GM18519 (cell line): ENCODE results near the gene TMEM247.
"Not testable (repeated sequence)": the region's sequence is repeated elsewhere in the genome, so short reads cannot be mapped to it uniquely, and the experiment has no call there.

ENCODE experiments used
- ATAC-seq: cut with Tn5 transposase; IDR thresholded peaks from one replicate; pipeline ENCODE4 v1.9.1; 2021; ENCODE audit warnings: mild to moderate bottlenecking, moderate library complexity; ENCODE audit not compliant: unreplicated experiment, low FRiP score

TMEM247 gene

DNA sequence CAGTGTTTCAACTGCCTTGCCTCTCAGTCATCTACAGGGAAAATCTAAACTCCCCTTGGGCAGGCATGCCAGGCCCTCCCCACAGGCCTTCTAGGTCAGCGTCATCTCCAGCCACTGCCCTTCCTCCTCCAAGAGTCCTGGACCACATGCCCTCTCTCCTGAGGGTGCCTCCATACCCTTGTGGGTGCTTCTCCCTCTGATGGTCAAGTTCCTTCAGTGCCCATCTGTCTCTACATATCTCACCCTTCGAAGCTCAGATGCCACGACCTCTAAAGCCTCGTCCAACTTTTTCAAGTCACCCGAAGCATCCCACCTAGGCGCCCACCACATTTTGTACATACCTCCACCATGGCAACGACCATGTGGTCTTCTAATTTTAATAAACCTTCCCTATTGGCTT lies 22.6 kb upstream of the TMEM247 start:
- ATAC-seq, result no peak

DNA sequence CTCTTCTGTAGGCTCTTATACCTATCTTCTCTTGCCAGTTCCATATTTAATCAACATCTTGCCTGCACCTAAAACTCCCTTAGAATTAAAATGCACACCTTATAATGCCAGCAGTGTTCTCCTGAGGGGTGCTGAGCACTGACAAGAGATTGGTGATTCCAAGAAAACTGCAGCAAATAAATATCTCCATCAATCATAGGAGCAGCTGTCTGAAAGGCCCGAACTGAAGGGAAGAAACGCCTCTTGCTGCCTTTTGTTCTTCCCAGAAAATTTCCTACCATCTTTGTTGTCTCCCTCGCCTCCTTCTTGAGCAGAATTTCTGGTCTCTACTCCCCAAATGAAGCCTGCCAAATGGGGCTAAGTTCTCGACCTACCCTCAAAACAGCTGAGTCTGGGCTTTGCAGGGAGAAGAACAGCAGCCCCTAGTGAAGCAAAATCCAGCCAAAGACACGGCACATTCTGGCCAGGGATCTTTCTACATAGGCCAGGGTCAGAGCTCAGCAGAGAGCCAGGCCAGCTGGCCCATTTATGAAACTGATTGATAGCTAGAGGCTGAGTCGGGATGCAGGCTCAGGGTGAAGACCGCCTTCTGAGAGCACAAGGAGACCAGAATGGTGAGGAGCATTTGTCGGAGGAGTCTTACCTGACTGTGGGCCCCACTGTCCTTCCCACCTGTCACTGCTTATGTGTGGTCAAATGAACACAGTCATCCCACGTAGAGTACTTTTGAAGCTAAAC lies 20.4 kb upstream of the TMEM247 start:
- ATAC-seq, result no peak

DNA sequence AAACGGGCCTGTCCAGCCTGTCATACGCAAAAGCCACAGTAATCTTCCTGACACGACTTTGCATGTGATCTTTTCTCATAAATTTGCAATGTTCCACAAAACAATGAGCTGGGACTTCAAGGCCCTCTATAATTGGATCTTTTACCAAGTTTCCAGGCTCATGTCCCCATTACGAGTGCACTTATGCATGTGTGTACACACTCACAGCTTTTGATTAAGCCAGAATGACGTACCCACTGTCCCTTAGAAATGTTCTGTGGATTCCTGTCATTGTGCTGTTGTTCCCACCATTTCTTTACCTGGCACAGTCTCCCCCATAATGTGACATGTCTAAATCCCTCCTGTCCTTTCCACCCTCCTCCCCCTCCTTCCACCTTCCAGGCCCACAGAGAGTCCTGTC lies 19.7 kb upstream of the TMEM247 start:
- ATAC-seq, result no peak

DNA sequence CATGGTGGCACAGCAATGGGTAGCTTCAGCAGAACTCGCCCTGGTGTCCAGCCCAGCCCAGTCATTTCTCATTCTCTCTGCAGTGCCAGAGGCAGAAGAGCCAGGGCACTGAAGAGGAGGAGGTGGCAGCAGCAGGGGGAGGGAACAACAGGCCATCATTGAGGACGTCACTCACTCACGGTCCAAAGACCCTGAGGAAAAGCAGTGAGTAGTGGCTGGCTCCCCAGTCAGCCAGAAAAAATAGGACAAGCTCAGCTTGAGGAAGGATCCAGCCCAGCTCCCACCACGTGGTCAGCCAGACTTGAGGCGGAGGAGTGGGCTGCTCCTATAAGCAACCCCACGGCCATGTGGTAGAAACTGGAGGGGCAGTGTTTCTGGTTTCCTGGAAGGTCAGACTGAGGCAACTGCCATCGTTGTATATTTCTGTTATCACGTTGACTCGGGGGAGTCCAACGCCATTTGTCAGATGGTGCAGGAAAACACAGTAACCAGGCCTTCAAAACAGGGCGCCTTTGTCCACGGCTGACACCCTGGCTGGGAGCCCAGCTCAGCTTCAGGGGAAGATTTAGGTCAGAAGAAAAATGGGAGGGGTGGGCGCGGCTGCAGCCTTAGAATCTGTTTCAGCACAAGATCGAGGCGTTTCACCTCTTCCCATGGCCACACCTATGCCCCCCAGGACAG lies 19.0 kb upstream of the TMEM247 start:
- ATAC-seq, result no peak

DNA sequence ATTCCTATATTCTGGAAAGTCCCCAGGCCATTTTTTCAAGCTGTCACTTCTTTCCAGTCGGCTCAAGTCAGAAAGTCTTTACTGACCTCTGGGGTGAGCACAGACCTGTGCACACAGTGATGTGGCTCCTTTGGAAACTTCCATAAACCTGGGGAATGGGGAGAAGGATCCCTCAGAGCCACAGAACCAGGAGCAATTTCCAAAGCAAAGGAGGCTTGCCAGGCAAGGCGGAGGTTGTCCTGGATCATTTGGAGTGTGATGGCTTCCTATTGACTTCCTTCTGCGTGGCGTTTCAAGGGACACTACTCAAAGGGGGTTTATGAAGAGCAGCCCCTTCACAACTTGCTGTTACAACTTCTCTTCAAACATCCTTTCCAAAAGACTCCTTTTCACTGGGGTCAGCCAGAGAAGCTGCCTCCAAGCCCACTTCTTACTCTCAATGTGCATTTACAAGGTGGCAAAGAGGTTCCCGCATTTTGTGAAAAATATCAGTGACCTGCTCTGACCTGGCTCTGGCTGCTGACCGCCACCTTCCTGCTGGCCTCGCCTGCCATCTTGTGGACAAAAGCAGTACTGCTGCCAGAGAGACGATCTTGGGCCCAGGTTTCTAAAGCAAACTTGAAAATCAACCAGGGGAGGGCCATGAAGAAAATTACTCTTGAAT lies 18.2 kb upstream of the TMEM247 start:
- ATAC-seq, result no peak

DNA sequence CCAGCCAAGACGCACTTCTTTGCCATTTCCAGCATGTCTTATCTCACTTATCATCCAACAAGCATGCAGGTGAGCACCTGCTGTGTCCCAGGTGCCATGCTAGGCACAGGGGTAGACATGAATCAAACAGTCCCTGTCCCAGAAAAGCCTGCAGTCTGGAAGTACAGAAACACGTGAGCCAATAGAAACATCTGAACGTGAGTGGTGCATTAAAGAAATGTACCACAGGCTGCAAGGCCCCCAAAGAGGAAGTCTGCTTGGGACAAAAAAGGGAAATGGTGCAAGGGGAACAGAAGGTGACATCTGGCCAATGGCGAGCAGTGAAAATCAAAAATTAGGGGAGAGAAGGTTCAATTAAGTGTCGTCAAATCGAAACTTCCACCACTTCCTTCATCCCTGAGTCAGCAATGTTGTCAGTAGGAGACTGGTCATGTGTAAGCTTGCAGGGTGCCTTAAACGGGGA lies 17.6 kb upstream of the TMEM247 start:
- no peak for ATAC-seq

DNA sequence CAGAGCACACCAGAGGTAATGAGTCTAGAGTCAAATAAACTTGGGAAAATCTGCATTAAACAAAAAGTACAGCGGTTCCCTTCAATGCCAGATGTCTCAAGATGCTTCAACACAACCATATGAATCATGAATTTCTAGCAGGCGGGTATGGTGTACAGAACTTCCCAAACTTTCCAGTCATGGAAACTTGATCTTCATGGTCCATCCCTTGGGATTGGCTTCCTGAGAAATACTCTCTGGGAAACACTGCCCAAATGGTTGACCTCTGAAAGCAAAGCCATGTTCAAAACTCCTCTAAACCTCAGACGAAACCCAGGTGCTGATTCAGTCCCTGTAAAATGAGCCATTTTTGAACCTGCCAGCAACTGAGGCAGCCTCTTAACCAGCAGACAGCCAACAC lies 16.4 kb upstream of the TMEM247 start:
- ATAC-seq, result no peak

DNA sequence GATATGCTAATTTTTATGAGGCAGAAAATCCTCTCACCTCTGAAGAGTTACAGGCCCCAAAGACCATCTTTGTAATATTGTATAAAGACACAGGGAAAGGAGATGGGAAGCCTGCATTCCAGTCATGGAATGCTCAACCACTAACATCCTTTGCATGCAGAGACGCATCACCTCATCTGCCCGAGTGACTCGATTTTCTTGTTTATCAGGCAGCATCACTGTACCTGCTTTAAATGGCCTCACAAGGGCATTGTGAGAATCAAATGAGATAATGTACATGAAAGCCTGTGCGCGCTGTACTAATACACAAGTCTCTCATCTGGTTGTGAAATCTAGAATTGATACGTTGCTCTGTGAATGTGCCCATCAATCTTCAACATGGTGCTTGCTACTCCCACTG lies 10.2 kb upstream of the TMEM247 start:
- ATAC-seq, result no peak

DNA sequence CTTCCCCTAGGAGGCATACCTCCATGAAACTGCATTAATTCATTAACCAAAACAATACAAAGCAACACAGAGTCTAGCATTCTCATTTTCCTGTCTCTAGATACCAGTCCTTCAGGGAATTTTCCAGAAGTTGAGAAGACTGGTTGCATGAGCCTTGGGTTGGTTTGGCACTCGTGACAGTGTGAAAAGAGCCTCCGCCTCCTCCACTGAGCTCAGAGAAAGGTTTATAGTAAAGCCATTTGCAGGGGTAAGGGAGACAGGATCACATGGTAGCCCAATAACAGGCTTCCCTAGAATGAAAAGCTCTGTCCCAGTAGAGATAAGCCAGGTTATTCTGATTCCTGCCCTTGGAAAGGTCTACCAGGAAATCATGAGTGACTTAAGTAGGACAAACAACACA lies 9.7 kb upstream of the TMEM247 start:
- ATAC-seq, result no peak

DNA sequence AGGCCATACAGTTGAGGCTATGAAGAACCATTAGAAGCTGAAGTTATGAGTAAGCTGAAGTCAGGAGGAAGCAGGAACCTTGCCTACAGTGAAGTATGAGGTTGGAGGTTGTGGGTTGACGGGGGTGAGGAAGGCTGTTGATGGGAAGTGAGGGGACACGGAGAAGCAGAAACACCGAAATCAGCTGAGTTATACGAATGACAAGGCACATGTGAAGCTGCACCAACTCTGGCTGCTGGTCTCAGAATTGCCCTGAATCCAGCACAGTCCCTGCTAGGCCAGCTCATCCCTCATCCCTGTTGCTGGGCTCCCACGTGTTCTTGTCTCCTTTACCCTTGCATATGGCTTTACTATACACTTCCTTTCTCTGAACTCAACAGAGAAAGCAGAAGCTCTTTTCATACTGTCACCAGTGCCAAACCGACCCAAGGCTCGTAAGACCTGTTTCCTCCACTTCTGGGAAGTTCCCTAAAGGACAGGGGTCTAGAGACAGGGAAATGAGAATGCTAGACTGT lies 9.2 kb upstream of the TMEM247 start:
- ATAC-seq, result no peak

DNA sequence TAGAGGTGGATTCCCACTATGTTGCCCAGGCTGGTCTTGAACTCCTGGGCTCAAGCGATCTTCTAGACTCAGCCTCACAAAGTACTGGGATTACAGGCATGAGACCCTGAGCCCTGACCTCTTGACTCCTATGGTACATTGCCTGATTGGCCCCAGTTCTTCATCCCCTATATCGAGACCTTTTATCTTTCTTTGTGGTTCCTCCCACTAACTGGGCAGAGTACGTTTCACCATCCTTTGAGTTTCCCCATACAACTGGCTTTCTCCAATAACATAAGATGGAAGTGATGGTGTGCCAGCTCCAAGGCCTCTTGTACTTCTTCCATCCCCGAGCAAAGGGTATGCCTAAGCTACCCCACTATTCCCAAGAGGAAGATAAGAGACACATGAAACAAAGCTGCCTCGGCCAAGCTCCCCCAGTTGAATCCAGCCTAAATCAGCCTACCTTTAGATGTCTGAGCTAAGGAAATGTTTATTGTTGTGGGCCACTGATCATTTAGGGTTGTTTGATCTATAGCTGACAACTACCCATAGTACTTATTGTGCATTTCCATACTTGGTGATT lies 8.3 kb upstream of the TMEM247 start:
- no peak for ATAC-seq

DNA sequence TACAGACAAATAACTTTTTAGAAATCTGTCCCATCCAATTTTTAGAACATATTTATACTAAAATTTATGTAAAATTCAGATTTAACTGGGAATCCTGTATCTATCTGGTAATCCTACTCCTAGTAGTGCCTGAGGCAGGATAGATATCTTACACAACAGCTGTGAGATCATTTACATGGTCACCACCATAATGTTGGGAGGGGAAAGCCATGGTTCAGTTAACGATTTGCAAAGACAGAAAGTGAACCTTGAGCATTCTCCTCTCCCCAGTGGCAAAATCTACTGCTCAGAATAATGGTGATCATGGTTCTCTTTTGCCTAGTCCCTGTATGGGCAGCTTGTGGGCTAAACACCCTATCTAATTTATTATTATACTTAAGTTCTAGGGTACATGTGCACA lies 7.7 kb upstream of the TMEM247 start:
- ATAC-seq, result no peak

DNA sequence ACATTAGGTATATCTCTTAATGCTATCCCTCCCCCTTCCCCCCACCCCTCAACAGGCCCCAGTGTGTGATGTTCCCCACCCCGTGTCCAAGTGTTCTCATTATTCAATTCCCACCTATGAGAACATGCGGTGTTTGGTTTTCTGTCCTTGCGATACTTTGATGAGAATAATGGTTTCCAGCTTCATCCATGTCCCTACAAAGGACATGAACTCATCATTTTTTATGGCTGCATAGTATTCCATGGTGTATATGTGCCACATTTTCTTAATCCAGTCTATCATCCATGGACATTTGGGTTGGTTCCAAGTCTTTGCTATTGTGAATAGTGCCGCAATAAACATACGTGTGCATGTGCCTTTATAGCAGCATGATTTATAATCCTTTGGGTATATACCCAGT lies 7.2 kb upstream of the TMEM247 start:
- not testable (repeated sequence) for ATAC-seq

DNA sequence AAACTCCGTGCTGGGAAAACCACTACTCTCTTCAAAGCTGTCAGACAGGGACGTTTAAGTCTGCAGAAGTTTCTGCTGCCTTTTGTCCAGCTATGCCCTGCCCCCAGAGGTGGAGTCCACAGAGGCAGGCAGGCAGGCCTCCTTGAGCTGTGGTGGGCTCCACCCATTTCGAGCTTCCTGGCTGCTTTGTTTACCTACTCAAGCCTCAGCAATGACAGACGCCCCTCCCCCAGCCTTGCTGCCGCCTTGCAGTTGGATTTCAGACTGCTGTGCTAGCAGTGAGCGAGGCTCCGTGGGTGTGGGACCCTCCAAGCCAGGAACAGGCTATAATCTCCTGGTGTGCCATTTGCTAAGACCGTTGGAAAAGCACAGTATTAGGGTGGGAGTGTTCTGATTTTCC lies 1.9 kb upstream of the TMEM247 start:
- ATAC-seq, result not testable (repeated sequence)

DNA sequence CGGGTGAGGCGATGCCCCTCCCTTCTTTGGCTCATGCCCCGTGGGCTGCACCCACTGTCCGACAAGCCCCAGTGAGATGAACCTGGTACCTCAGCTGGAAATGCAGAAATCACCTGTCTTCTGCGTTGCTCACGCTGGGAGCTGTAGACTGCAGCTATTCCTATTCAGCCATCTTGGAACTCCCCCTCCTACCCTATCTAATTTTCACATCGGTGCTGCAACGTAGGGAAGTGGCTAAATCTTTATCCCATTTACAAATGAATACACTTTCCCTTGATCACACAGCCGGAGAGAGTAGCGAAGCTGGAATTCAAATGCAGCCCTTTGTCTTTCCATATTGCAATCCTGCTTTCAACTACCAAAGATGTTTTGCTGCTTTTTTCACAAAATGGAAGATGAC lies 1.4 kb upstream of the TMEM247 start:
- no peak for ATAC-seq

DNA sequence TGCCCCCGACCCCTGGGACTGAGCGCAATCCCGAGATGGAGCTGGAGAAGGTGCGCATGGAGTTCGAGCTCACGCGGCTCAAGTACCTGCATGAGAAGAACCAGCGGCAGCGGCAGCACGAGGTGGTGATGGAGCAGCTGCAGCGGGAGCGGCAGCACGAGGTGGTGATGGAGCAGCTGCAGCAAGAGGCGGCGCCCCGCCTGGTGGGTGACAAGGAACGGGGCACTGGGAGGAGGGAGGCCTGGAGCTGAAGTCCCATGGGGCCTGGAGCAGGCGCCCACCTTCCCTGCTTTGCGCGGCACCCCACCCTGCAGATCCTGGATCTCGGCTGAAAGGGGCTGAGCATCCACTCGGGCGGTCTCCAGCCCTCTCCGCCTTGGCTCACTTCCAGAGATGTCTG lies 1.2 kb downstream of the TMEM247 start:
- no peak for ATAC-seq

DNA sequence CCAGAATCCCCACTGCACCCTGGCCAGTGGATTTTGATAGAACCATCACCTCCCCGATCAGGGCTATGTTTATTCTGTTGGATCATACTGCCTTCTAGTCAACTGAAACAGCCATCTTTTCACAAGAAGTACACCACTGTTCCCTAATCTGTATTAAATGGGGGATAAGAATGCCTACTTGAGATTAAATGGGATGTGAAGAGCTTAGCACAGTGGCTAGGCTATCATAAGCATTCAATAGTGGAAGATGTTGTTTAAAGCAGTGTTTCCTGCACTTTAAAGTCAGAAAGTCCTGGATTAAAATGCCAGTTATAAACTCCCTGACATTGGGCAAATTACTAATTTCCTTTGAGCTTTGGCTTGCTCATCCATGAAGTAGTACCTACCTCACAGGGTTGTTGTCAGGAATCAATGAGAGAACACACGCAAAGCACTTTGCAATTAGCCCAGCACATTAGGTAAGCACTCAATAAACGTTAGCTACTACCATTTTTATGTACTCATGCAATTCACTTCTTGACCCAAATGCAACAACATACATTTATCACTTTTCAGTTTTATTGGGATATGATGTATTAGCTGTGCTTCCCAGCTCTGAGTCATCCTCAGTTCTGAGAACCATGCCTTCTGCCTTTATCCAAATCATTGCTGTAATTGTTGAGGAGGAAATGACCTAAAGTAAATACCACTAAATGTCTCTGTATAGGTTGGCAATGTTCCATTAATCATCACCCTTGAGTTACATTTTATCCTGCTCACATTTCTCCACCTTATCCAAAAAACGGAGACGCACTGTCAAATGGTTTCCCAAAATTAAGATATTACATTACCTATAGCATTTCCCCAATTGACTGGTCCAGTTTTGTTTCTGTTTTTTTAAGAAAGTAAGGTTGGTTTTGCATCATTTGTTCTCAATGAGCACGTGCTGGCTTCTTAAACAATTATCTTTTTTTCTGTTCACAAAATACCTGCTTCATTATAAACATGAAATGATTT lies 2.1 kb downstream of the TMEM247 start:
- no peak for ATAC-seq

DNA sequence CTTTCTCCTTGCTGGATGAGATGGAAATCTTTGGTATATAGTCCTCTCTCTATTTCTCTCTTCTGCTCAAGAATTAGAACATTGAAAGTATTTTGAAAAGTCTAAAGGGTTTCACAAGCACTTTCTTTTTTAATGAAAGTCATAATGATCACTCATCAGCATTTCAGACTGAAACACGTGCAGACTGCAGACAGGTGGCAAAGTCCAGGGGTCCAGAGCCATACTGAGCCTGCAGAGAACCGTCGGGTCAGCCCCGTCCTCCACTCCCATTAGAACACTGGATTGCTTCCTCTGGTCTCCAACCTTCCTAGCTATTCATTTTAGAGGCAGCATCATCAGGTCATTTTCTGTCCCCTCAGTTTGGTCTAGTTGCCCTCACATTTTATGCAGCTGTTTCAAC lies 3.1 kb downstream of the TMEM247 start:
- no peak for ATAC-seq

DNA sequence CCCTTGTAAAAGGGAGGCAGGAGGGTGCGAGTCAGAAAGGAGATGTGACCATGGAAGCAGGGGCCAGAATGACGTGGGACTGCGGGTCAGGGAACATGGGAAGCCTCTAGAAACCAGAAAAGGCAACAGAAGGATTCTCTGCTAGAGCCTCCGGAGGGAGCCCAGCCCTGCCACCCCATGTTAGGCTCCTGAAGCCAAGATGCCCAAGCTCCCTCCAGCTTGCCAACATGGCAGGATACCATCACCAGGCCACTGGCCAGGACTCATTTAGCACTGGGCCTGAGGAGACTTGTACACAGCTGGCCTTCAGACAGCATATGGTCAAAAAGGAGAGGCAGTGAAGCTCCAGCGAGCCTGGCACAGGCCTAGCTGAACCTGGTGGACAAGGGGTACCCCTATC lies 5.6 kb downstream of the TMEM247 start:
- no peak for ATAC-seq

DNA sequence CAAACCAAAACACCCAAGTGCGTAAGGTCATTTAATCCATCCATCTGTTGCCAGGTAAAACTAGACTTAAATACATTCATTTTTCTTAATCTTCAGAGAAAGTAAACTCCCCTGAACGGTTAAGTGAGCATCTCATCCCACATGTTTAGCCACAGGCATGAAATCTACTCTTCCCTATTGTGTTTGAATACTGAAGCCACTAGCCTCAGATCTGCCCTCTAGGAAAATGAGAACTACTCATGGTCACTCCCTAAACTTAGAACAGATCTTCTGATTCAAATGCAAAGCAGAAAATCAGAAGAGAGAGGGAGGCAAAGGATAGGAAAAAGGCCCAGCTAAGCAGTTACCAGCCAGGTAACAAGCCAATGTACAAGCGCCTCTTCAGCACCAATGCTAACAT lies 7.1 kb downstream of the TMEM247 start:
- ATAC-seq, result no peak
